GM21576 (cell line): ENCODE measurements around the gene PCBP2.

Source experiments
- ATAC-seq: cut with Tn5 transposase; IDR thresholded peaks from one replicate; pipeline ENCODE4 v1.9.1; 2021; ENCODE audit warnings: mild to moderate bottlenecking, moderate library complexity; ENCODE audit not compliant: unreplicated experiment

The PCBP2 gene

GRCh38 chr12:53506881-53507602 lies 55.1 kb downstream of the PCBP2 start, which contains the start of gene NPFF:
NPFF (minus strand) TSS chr12:53507484; CDS start chr12:53507474, 10 bp downstream.
- no peak for ATAC-seq

DNA sequence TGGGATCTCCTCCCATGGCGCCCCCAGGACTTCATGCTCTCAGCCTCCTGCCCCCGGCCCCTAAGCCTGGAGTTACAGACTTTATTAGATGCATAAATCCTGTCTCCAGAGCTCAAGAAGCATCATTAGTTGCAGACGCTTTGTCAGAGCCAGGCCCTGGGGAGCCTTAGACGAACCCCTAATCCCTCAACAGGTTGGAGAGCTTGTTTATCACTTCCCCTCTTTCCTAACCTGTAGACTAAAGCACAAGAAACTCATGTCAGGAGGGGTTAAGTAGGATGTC lies 55.6 kb downstream of the PCBP2 start:
- ATAC-seq, result no peak

- peak; percentile 89 for ATAC-seq
These were observed 56.8 kb downstream of the PCBP2 start for GRCh38 chr12:53508534-53509170.

GRCh38 chr12:53510181-53510812 lies 58.4 kb downstream of the PCBP2 start:
- no peak for ATAC-seq

DNA sequence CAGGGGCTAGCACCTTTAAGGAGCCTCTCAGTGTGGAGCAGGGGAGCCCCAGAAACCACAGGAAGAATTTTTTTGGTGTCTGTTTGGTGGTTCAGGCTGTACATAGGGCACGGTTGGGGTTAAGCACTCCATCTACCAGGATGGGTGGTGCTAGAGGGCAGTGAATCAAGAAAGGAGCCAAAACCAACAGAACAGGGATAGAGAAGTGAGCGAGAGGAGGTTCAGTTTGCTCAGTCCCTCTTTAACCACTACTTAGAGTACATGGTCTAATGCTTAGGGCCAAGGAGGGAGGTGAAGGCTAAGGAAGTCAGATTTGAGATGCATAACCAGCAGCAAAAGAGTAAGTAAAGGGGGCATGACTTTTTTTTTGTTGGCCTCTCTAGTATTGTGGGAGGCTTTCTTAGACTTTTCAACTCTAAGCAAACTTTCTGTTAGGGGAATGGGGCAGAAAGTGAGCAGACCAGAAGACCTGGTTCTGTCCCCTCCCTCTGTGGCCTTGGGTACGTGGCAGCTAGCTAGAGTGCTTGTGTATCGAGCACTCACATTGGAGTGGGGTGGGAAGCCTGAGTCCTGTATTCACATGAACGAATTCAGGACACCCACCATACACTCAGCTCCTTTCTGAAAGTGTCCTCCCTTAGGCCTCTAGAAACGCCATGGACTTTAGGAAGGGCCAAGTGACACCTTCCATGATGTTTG lies 62.0 kb downstream of the PCBP2 start:
- no peak for ATAC-seq

DNA sequence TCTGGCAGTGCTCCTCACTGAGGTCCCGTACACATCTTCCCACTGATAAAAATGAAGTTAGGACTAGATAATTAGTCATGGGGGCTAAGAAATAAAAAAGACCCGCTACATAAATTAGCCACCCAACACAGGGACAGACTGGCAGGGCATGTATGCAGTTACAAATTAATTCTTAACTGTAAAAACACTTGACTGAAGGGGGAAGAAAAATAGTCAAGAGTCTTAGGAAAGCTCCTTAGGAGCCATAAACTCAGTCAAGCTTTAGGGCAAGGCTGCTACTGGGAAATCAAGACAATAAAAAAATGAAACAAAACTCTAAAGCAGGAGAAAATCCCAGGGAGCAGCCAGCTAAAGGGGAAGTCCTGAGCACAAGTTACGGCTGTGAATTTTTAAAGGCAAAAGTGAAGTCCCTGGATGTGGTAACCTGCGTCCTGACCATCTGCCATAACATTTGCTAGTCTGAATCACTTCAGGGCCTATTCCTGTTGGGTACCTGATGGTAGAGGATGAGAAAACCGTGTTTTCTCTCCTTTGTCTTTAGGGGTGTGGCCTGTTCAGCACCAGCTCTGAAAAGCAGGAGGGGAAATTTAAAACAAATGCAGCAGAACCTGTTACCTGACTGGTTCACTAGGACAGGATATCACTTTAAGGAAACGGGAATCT lies 62.9 kb downstream of the PCBP2 start:
- ATAC-seq, result no peak

- no peak for ATAC-seq
These were observed 63.4 kb downstream of the PCBP2 start for GRCh38 chr12:53515291-53515680.

DNA sequence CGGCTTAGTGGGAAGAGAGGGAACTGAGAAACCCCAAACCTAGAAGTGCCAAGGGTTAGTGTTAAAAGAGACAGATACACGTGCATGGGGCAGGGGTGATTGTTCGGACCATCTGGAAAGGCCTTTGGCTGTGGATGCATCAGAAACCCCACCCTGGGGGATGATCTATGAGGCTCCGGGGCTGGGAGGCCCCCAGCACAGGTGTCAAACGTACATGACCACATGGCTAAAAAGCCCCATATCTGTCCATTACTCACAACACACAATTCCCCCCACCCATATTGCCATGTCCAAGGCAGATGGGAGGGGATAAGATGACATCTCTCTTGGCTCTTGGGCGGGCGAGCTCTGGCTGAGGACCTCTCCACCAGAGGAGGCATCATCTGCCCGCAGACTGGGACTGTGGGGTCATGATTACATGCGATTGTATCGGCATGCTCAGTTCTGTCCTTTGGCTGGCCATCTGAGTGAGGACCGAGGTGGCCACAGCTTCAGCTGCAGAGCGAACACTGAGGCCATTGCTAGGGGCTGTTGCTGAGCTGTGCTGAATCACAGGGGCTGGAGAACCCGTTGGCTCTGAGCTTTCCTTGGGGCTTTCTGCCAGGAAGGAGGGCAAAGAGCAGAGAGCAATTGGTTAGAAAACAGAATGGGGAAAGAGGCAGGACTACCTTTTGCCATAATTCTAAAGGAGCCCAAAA lies 65.0 kb downstream of the PCBP2 start:
- no peak for ATAC-seq

GRCh38 chr12:53518381-53518780 lies 66.5 kb downstream of the PCBP2 start:
- ATAC-seq, result no peak

- no peak for ATAC-seq
These were observed 71.2 kb downstream of the PCBP2 start for GRCh38 chr12:53523131-53523530.

DNA sequence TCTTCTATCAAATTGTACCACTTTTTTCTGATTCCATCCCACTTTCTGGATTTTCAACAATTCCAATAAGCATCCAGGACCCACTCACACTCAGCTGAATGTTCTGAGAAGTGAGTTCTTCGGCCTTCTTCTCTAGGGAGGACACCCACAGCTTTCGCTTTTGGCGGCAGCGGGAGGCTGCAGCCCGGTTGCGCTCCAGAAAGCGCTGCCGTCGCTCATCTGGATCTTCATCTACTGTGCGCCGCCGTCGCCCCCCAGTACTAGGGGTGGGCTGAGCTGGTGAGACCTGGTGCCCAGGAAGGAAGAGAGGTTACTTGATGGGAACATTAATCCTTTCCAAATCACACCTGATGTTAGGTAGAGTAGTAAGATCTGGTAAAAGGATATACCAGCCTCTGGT lies 72.6 kb downstream of the PCBP2 start:
- ATAC-seq, result no peak

DNA sequence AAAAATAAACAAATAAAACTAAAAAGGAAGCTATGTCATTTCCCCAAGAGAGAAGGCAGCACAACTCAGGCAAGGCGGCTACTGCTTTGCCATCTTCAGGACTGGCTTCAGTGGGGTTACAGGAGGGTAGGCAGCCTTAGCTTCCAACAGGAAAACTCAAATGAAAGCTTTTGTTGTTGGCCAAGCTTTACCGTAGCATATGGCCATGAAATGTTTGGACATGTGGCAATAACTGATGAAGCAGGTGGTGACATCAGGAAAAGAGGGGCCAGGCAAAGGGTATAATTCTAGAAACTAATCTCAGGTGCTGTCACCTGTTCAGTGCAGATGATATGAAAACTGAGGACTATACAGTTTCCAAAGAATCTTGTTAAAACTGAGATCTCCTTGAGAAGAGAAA lies 78.2 kb downstream of the PCBP2 start:
- ATAC-seq, result no peak
